SU-DHL-6 (cell line): ENCODE data around the gene CRB2.

ENCODE experiments used
- EZH2phosphoT487 ChIP-seq: fragments of 200-600 bp; sonication (generic), shearing (Covaris generic); conservative IDR thresholded peaks from 2 replicates; pipeline ENCODE4 v1.6.1; 2018; ENCODE audit warnings: mild to moderate bottlenecking, antibody characterized with exemption, low read length, moderate library complexity, mixed read lengths
- TF ChIP-seq, protein P1 (sequence below): fragments of 200-600 bp; sonication (generic); IDR thresholded peaks from one replicate; pipeline ENCODE4 v1.5.1; 2017; ENCODE audit warnings: antibody characterized with exemption, mild to moderate bottlenecking, low read length, moderate library complexity; ENCODE audit not compliant: insufficient read depth, poor library complexity, severe bottlenecking

DNA sequence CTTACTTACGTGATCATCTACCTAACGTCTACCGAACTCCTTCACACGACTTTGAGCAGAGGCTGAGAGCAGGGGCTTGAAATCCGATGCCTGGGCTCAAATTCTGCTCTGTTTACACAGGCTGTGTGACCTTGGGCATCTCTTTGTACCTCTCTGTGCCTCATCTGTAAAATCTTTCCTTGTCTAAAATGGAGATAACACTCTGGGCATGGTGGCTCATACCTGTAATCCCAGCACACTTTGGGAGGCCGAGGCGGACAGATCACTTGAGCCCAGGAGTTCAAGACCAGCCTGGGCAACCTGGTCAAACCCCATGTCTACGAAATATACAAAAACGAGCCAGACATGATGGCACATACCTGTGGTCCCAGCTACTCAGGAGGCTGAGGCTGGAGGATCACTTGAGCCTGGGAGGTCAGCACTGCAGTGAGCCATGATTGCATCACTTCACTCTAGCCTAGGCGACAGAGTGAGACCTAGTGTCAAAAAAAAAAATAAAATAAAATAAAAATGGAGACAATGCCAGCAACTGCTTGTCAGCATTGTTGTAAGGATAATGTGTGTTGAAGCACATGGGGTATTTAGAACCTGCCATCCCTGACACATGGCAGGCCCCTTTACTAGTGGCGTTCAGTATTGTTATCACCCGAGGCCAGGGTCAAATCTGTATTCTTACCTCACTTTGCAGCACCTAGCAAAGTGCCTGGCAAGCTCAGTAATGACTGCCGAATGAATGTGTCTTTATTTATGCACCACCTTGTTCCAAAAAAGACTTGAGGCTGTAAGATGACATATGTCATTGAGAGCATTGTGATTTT is 32.6 kb upstream of the CRB2 start:
- TF ChIP-seq, protein P1, sequence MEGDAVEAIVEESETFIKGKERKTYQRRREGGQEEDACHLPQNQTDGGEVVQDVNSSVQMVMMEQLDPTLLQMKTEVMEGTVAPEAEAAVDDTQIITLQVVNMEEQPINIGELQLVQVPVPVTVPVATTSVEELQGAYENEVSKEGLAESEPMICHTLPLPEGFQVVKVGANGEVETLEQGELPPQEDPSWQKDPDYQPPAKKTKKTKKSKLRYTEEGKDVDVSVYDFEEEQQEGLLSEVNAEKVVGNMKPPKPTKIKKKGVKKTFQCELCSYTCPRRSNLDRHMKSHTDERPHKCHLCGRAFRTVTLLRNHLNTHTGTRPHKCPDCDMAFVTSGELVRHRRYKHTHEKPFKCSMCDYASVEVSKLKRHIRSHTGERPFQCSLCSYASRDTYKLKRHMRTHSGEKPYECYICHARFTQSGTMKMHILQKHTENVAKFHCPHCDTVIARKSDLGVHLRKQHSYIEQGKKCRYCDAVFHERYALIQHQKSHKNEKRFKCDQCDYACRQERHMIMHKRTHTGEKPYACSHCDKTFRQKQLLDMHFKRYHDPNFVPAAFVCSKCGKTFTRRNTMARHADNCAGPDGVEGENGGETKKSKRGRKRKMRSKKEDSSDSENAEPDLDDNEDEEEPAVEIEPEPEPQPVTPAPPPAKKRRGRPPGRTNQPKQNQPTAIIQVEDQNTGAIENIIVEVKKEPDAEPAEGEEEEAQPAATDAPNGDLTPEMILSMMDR, result no peak
- no peak for TF ChIP-seq EZH2phosphoT487
